Astrocyte of the cerebellum (primary cell): ENCODE measurements around the gene ALDH18A1.
A peak's percentile ranks its signal among the peaks of the same experiment; 100 is the strongest.

Experiments used
- DNase-seq: peaks from one replicate; pipeline ENCODE4 v3.0.0-alpha.2; 2011; ENCODE audit warnings: low read depth
- H3K4me3 ChIP-seq: 2 replicates; pipeline ENCODE4 v1.5.1; 2011; ENCODE audit warnings: mild to moderate bottlenecking, low read depth, low read length, moderate library complexity
- CTCF ChIP-seq: IDR thresholded peaks from 2 replicates; pipeline ENCODE4 v1.5.1; 2012; ENCODE audit warnings: low read length, low read depth, moderate library complexity, mild to moderate bottlenecking; ENCODE audit errors: missing control alignments
- in situ Hi-C: cut with HindIII; loops from 2 replicates; pipeline ENCODE4 v1.10.0; 2017; ENCODE audit warnings: low sequenced_read_pairs

Gene ALDH18A1

GRCh38 chr10:95656291-95657164 is at the start of gene ALDH18A1:
Gene ALDH18A1 (minus strand): TSS chr10:95656711. CDS start chr10:95653377, 3,334 bp downstream.
- peak; percentile 72 for DNase-seq
- in situ Hi-C loops: no loop called here
- peak within 1 kb of the TSS; percentile 79 for H3K4me3 ChIP-seq
- no peak for TF ChIP-seq CTCF

- TF ChIP-seq CTCF: no peak
- in situ Hi-C loops: no loop called here
These were observed 41.9 kb upstream of the ALDH18A1 start for GRCh38 chr10:95698415-95698814.

GRCh38 chr10:95697429-95697828 is 40.9 kb upstream of the ALDH18A1 start:
- in situ Hi-C loops: no loop called here
- no peak for DNase-seq
- no peak for TF ChIP-seq CTCF
- no peak overlapping the region for H3K4me3 ChIP-seq

More at GRCh38 chr10:95698415-95698814, 41.9 kb upstream of the ALDH18A1 start:
- no peak overlapping the region for H3K4me3 ChIP-seq
- no peak for DNase-seq

- H3K4me3 ChIP-seq: no peak overlapping the region
- DNase-seq: no peak
- in situ Hi-C loops: no loop called here
- no peak for TF ChIP-seq CTCF
These were observed 38.2 kb upstream of the ALDH18A1 start for GRCh38 chr10:95694665-95695064.

GRCh38 chr10:95693668-95694534 is 37.4 kb upstream of the ALDH18A1 start, which contains the start of gene TCTN3:
Gene TCTN3 (minus strand): TSS chr10:95693927. CDS start chr10:95693899, 28 bp downstream.
- TF ChIP-seq CTCF: peak; percentile 99
- peak within 1 kb of the TSS; percentile 88 for H3K4me3 ChIP-seq
- peak; percentile 99 for DNase-seq
- in situ Hi-C loops: no loop called here

GRCh38 chr10:95693071-95693667 is 36.7 kb upstream of the ALDH18A1 start:
- TF ChIP-seq CTCF: no peak
- DNase-seq: no peak
- peak overlapping the region; percentile 88 for H3K4me3 ChIP-seq
- in situ Hi-C loops: no loop called here
